GM12878 (cell line): ENCODE data around the gene NTF3.

Experiments
- CREB1 ChIP-seq: IDR thresholded peaks from 2 replicates; pipeline ENCODE4 v1.6.1; 2012; ENCODE audit warnings: low read depth, mild to moderate bottlenecking, inconsistent platforms
- MTA3 ChIP-seq: IDR thresholded peaks from 2 replicates; pipeline ENCODE4 v1.6.1; 2012; ENCODE audit warnings: low read length, inconsistent platforms, borderline replicate concordance

DNA sequence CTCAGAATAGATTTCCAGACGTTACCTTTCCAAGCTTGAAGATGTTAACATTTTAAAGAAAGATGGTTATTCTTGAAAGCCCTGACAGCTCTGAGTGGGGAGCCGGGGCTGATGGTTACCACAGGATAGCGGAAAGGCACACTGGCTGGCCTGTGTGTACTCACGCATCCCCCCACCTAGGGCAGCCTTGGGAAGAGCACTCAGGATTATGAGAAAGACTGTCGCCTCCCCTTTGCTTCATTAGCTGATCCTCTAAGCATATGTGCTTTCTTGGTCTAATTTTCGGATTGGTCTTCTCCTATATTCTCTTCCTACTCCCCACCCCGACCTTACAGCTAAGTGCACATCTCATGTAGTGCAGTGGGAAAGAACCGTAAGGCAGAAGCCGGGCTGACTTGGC, 20.7 kb downstream of the NTF3 start:
- no peak for TF ChIP-seq CREB1
- TF ChIP-seq MTA3: no peak
